GM21390 (cell line): ENCODE measurements around the gene MAP7D3.
"Not testable (repeated sequence)": the region's sequence is repeated elsewhere in the genome, so short reads cannot be mapped to it uniquely, and the experiment has no call there.

ENCODE experiments used
- ATAC-seq: cut with Tn5 transposase; IDR thresholded peaks from one replicate; pipeline ENCODE4 v1.9.1; 2021; ENCODE audit not compliant: unreplicated experiment

MAP7D3 gene

GRCh38 chrX:136251041-136251991 is at the start of gene MAP7D3:
MAP7D3 (minus strand) TSS chrX:136251400; CDS start chrX:136251358, 42 bp downstream.
- peak; percentile 91 for ATAC-seq

GRCh38 chrX:136300721-136301120 is 49.5 kb upstream of the MAP7D3 start, which contains the start of gene ADGRG4:
ADGRG4 (plus strand) TSS chrX:136300963; CDS start chrX:136308778, 7,815 bp downstream.
- ATAC-seq, result not testable (repeated sequence)

- ATAC-seq, result no peak
Observed at GRCh38 chrX:136295380-136295779, 44.2 kb upstream of the MAP7D3 start.

- no peak for ATAC-seq
Observed at GRCh38 chrX:136292656-136293055, 41.5 kb upstream of the MAP7D3 start.

- ATAC-seq, result no peak
Observed at GRCh38 chrX:136291824-136292223, 40.6 kb upstream of the MAP7D3 start.

- ATAC-seq, result not testable (repeated sequence)
Observed at GRCh38 chrX:136286375-136286774, 35.2 kb upstream of the MAP7D3 start.

- no peak for ATAC-seq
Observed at GRCh38 chrX:136275553-136275952, 24.4 kb upstream of the MAP7D3 start.

GRCh38 chrX:136273986-136274385 is 22.8 kb upstream of the MAP7D3 start:
- ATAC-seq, result no peak

GRCh38 chrX:136272325-136272724 is 21.1 kb upstream of the MAP7D3 start:
- no peak for ATAC-seq

GRCh38 chrX:136271300-136271699 is 20.1 kb upstream of the MAP7D3 start:
- ATAC-seq, result peak; percentile 56

GRCh38 chrX:136269921-136270320 is 18.7 kb upstream of the MAP7D3 start:
- no peak for ATAC-seq

GRCh38 chrX:136268051-136269048 is 17.1 kb upstream of the MAP7D3 start:
- ATAC-seq, result peak; percentile 68

- ATAC-seq, result no peak
Observed at GRCh38 chrX:136266828-136267227, 15.6 kb upstream of the MAP7D3 start.

GRCh38 chrX:136262812-136263315 is 11.7 kb upstream of the MAP7D3 start:
- ATAC-seq, result no peak

- no peak for ATAC-seq
Observed at GRCh38 chrX:136262243-136262642, 11.0 kb upstream of the MAP7D3 start.

GRCh38 chrX:136261321-136261720 is 10.1 kb upstream of the MAP7D3 start:
- no peak for ATAC-seq

- ATAC-seq, result no peak
Observed at GRCh38 chrX:136260776-136261175, 9.6 kb upstream of the MAP7D3 start.

- ATAC-seq, result no peak
Observed at GRCh38 chrX:136259543-136259942, 8.3 kb upstream of the MAP7D3 start.

GRCh38 chrX:136258951-136259350 is 7.8 kb upstream of the MAP7D3 start:
- no peak for ATAC-seq

GRCh38 chrX:136256026-136256425 is 4.8 kb upstream of the MAP7D3 start:
- ATAC-seq, result no peak

- ATAC-seq, result no peak
Observed at GRCh38 chrX:136255541-136255940, 4.3 kb upstream of the MAP7D3 start.
